Eye (tissue), 1 donor: ENCODE results near the gene MAP3K19.
A peak's percentile ranks its signal among the peaks of the same experiment; 100 is the strongest.

ENCODE experiments used
- DNase-seq: peaks from one replicate; pipeline ENCODE4 v3.0.0-alpha.2; 2015

MAP3K19 gene

DNA sequence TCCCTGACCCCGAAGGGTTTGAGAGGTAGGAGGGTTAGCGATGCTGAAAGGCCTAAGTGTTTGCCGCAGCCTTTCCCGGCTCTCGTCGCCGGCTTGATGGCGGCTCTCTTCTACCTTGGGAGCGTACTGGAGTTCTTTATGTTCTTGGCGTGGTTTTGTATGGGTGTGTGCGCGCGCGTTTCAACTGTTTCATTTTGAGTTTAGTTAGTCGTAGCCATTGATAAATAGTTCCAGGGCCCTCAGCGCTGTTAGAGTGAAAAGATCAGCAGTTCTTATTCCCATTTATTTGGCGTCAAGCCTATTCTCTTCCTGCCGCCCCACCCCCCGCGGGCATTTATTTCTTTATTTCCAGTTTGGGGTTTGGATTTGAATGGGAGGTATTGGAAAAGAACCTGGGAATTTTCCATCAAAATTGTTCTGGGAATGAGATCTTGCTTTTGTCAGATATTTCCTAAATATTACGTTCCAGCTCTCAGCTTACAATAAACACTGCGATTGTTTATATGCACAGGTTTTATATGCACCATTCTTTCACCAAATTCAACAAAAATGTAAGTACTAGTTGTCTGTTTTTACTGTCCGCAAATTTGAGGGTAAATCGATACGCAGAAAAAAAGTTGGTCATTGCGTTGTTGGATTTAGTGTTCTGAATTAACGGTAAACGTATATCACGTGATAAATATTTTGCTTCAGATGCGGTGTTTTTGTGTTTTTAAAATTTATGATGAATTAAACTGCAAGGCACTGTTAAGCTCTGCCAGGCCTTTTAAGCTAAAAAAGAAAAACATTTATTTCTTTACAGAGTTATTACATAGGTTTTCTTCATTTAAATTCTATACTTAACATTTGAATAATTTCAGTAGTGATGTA, 127.7 kb downstream of the MAP3K19 start:
- no peak for DNase-seq

DNA sequence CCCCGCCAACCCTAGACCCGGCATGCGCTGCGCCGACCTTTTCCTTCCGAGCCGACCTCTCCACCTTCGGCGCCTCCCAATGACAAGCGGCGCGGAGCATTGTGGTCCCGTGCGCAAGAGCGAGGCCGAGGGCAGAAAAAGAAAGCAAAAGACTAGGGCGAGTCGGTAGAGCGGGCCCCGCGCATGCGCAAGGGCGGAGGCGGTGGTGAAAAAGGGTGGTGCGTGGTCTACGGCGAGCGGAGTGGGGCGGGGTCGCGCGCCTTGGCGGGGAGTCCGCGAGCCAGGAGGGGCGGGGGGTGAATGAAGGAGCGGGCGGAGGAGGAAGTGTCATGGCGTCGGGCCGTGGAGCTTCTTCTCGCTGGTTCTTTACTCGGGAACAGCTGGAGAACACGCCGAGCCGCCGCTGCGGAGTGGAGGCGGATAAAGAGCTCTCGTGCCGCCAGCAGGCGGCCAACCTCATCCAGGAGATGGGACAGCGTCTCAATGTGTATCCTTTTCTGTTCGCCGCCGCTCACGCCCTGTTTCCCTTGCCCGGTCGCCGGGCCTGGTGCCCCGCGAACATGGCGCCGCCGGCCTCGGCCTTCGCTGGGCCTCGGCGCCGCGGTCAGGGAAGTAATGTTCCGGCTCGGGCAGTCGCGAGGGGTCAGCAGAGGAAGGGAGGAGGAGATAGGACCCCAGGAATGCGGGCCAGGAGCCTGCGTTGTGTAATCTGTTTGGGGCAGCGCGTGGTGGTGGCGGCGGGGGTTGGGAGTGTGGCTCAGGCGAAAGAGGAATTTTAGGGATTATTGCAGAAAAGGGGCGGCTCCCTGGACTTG, 128.5 kb downstream of the MAP3K19 start, which contains the start of gene CCNT2:
Gene CCNT2 (plus strand): TSS at position 297 of the 815 bp plus-strand sequence. CDS start 33 bp downstream, at position 330.
- DNase-seq: peak; percentile 99

DNA sequence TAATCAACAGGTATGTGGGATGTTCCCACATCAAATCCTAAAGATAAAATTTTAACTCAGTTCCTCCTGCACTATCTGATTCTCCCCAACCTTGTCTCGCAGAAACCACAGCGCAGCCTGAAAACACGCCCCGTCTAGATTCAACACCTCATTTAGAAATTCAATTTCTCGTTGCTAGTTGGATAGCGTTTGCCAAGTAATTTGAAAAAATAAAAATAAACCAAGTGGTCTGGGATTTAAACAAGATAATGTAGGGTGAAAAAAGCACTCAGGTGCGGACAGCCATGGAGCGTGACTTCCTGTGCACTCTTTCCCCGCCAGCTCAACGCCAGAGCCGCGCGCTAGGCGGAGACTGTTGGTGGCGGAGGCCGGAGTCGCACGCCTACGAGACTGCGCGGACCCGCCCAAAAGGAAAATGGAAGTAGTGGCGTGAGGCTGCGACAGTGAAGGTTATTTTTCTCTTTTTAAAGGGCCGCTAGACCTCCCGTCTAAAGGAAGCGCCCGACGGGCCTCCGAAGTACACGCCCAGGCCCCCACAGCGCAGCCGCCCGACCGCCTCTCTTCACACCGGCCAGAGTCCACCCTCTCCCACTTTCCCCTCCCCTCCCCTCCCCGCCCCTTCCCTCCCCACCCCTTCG, 129.2 kb downstream of the MAP3K19 start:
- peak; percentile 96 for DNase-seq

DNA sequence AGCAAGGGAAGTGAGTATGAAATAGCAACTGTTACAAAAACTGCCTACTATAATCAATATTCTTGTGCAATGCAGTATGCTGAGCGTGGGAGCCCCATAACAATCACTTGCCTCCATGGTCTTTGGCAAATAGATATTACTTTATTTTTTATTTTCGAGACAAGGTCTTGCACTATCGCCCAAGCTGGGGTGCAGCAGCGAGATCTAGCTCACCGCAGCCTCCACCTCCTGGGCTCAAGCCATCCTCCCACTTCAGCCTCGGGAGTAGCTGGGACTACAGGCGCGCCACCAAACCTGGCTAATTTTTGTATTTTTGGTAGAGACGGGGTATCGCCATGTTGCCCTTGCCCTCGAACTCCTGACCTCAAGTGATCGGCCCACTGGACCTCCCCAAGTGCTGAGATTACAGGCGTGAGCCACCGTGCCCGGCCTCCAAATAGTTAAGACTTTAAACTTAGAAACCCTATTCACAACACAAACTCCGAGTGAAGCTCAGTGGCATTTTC, 129.8 kb downstream of the MAP3K19 start:
- DNase-seq: no peak
